Liver (tissue), 9 donors: ENCODE data around the gene PDLIM5. TPM values are rescaled to one million over a fixed set of nuclear protein-coding genes. Genes with fewer than 3 reads are reported as not detected.

Experiments used
- DNase-seq: peaks from one replicate; pipeline ENCODE4 v3.0.0-alpha.2; 2017; ENCODE audit warnings: low spot score
- H3K27ac ChIP-seq, 2 donors: one replicate each; pipeline ENCODE4 v1.7.0; 2013; ENCODE audit warnings: inconsistent platforms in 2 of 2, low read length in 2 of 2, control low read depth in 1 of 2, low read depth in 1 of 2, mild to moderate bottlenecking in 1 of 2
- H3K27me3 ChIP-seq, 4 donors: one replicate each; pipeline versions ENCODE4 v1.6.1 to v1.7.0; 2013; ENCODE audit warnings: low read length in 3 of 4, inconsistent platforms in 1 of 4, mild to moderate bottlenecking in 1 of 4, moderate library complexity in 1 of 4; ENCODE audit not compliant: control insufficient read depth in 4 of 4, insufficient read depth in 4 of 4
- H3K36me3 ChIP-seq, 4 donors: one replicate each; pipeline versions ENCODE4 v1.6.1 to v1.7.0; 2013; ENCODE audit warnings: low read length in 3 of 4, mild to moderate bottlenecking in 3 of 4, low read depth in 1 of 4, moderate library complexity in 1 of 4; ENCODE audit not compliant: control insufficient read depth in 4 of 4, insufficient read depth in 3 of 4
- H3K4me1 ChIP-seq, 4 donors: one replicate each; pipeline versions ENCODE4 v1.6.1 to v1.7.0; 2013; ENCODE audit warnings: low read length in 3 of 4, mild to moderate bottlenecking in 3 of 4, moderate library complexity in 1 of 4; ENCODE audit not compliant: control insufficient read depth in 4 of 4, insufficient read depth in 4 of 4
- H3K4me3 ChIP-seq, 3 donors: one replicate each; pipeline versions ENCODE4 v1.6.1 to v1.7.0; 2013; ENCODE audit warnings: low read length in 3 of 3, control low read depth in 1 of 3, low read depth in 1 of 3, mild to moderate bottlenecking in 1 of 3
- H3K9ac ChIP-seq, 2 donors: one replicate each; pipeline ENCODE4 v1.7.0; 2013; ENCODE audit warnings: low read length in 2 of 2, mild to moderate bottlenecking in 2 of 2, moderate library complexity in 2 of 2, control low read depth in 1 of 2, low read depth in 1 of 2
- H3K9me3 ChIP-seq, 4 donors: one replicate each; pipeline versions ENCODE4 v1.6.1 to v1.7.0; 2013; ENCODE audit warnings: low read length in 3 of 4; ENCODE audit not compliant: control insufficient read depth in 4 of 4
- ATF3 ChIP-seq: IDR thresholded peaks from 2 replicates; pipeline ENCODE4 v1.6.1; 2016; ENCODE audit warnings: antibody characterized with exemption
- EGR1 ChIP-seq, 2 donors: IDR thresholded peaks; 2 replicates each; pipeline ENCODE4 v1.6.1; 2016 to 2018; ENCODE audit warnings: antibody characterized with exemption in 2 of 2, low read depth in 2 of 2
- FOXA1 ChIP-seq: IDR thresholded peaks from 2 replicates; pipeline ENCODE4 v1.6.1; 2016; ENCODE audit warnings: antibody characterized with exemption
- FOXA2 ChIP-seq: IDR thresholded peaks from 2 replicates; pipeline ENCODE4 v1.6.1; 2016; ENCODE audit warnings: antibody characterized with exemption
- GABPA ChIP-seq, 2 donors: IDR thresholded peaks in 1 of 2; conservative IDR thresholded peaks in 1 of 2; 2 replicates each; pipeline ENCODE4 v1.6.1; 2016; ENCODE audit warnings: antibody characterized with exemption in 2 of 2, mild to moderate bottlenecking in 1 of 2, moderate library complexity in 1 of 2
- HNF4A ChIP-seq, 2 donors: conservative IDR thresholded peaks; 2 replicates each; pipeline ENCODE4 v1.6.1; 2016; ENCODE audit warnings: antibody characterized with exemption in 2 of 2, mild to moderate bottlenecking in 2 of 2
- HNF4G ChIP-seq: IDR thresholded peaks from 2 replicates; pipeline ENCODE4 v1.6.1; 2016; ENCODE audit warnings: antibody characterized with exemption
- JUND ChIP-seq, 2 donors: IDR thresholded peaks; 2 replicates each; pipeline ENCODE4 v1.6.1; 2016; ENCODE audit warnings: antibody characterized with exemption in 2 of 2
- MAX ChIP-seq: IDR thresholded peaks from 2 replicates; pipeline ENCODE4 v1.6.1; 2016; ENCODE audit warnings: antibody characterized with exemption
- NR2F2 ChIP-seq: IDR thresholded peaks from 2 replicates; pipeline ENCODE4 v1.6.1; 2016; ENCODE audit warnings: antibody characterized with exemption
- RAD21 ChIP-seq, 2 donors: IDR thresholded peaks; 2 replicates each; pipeline ENCODE4 v1.6.1; 2016; ENCODE audit warnings: antibody characterized with exemption in 2 of 2, mild to moderate bottlenecking in 2 of 2
- REST ChIP-seq: IDR thresholded peaks from 2 replicates; pipeline ENCODE4 v1.6.1; 2016; ENCODE audit warnings: antibody characterized with exemption, mild to moderate bottlenecking
- RXRA ChIP-seq, 2 donors: IDR thresholded peaks; 2 replicates each; pipeline ENCODE4 v1.6.1; 2017 to 2018; ENCODE audit warnings: antibody characterized with exemption in 2 of 2, mild to moderate bottlenecking in 1 of 2
- SP1 ChIP-seq: IDR thresholded peaks from 2 replicates; pipeline ENCODE4 v1.6.1; 2018; ENCODE audit warnings: antibody characterized with exemption, mild to moderate bottlenecking
- TAF1 ChIP-seq: conservative IDR thresholded peaks from 2 replicates; pipeline ENCODE4 v1.6.1; 2016; ENCODE audit warnings: antibody characterized with exemption, mild to moderate bottlenecking
- YY1 ChIP-seq: IDR thresholded peaks from 2 replicates; pipeline ENCODE4 v1.6.1; 2016; ENCODE audit warnings: antibody characterized with exemption, mild to moderate bottlenecking
- ZBTB33 ChIP-seq: IDR thresholded peaks from 2 replicates; pipeline ENCODE4 v1.6.1; 2016; ENCODE audit warnings: antibody characterized with exemption
- WGBS: extraction: QIAGEN DNeasy Blood & Tissue Kit; methylation state at CpG from one replicate; pipeline ENCODE4 v1.1.7; 2013; 5-methylcytosine and 5-hydroxymethylcytosine counted together
- polyA plus RNA-seq, 2 donors: library from polyadenylated mRNA; stranded (reverse) in 1 of 2; unstranded in 1 of 2; fragments of 200-250 nt in 1 of 2; fragments of >200 nt in 1 of 2; fragmentation: Nextera tagmentation in 1 of 2; extraction: Ambion mirVana in 1 of 2; gene quantifications; one replicate each; pipeline versions ENCODE4 v1.2.1 to v1.2.3, GENCODE V29; 2013 to 2015
- total RNA-seq, 2 donors: library from RNA; depleted of rRNA; stranded (reverse); fragments of >200 nt; gene quantifications; one replicate each; pipeline ENCODE4 v1.2.3, GENCODE V29; 2014
- TF ChIP-seq, protein P1 (sequence below): fragments of 150-350 bp; IDR thresholded peaks from 2 replicates; pipeline ENCODE4 v1.5.1; 2017; ENCODE audit warnings: improper control_type of control experiment, low read depth, low read length; ENCODE audit not compliant: missing input control
- donor health status: healthy.
- donor health status: healthy.
- donor health status: healthy.
- donor health status: healthy.
- donor health status: healthy.

Gene PDLIM5
- total and polyA plus RNA-seq, 4 donors: 19.1 to 114 (median 67.8) TPM

DNA sequence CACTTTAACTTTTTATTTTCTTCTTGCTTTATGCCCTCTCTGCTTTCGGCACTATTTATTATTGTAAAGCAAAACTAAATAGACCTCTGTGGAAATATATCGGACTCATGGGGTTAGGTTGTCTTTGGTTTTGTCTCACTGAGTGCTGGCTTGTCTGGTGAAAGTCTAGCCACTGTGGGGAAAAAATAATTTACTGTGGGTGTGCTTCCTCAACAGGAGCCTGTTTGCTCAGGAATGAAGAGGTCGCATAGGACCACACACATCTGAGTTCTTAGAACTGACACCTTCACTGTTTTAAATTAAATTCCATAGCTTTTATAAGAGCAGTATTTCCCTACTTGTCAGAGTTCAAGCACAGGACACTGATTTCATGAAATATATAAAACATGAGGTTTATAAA lies 203.0 kb downstream of the PDLIM5 start:
- Histone ChIP-seq H3K27ac (no peak overlapping the region), H3K4me3 (no peak overlapping the region), H3K9me3 (no peaks in the 10 kb centered on the region), H3K36me3 (peaks cover 4 to 28% (median 16%) of the 10 kb centered on the region in 4 donors), H3K9ac (no peak overlapping the region), H3K4me1 (peaks cover 0 to 22% (median 6%) of the 10 kb centered on the region in 4 donors), H3K27me3 (no peaks in the 10 kb centered on the region)
- DNase-seq: no peak
- WGBS: 95% methylated on average over 3 of the region's 3 CpGs
- TF ChIP-seq FOXA2: no peak
- TF ChIP-seq RAD21 (IDR thresholded peaks at IDR 0.05): no peak
- TF ChIP-seq JUND (IDR thresholded peaks at IDR 0.05): no peak
- no peak for TF ChIP-seq SP1
- no peak for TF ChIP-seq ATF3
- no peak for TF ChIP-seq NR2F2
- no peak for TF ChIP-seq HNF4A (conservative IDR thresholded peaks at IDR 0.05)
- no peak for TF ChIP-seq YY1
- TF ChIP-seq, protein P1, sequence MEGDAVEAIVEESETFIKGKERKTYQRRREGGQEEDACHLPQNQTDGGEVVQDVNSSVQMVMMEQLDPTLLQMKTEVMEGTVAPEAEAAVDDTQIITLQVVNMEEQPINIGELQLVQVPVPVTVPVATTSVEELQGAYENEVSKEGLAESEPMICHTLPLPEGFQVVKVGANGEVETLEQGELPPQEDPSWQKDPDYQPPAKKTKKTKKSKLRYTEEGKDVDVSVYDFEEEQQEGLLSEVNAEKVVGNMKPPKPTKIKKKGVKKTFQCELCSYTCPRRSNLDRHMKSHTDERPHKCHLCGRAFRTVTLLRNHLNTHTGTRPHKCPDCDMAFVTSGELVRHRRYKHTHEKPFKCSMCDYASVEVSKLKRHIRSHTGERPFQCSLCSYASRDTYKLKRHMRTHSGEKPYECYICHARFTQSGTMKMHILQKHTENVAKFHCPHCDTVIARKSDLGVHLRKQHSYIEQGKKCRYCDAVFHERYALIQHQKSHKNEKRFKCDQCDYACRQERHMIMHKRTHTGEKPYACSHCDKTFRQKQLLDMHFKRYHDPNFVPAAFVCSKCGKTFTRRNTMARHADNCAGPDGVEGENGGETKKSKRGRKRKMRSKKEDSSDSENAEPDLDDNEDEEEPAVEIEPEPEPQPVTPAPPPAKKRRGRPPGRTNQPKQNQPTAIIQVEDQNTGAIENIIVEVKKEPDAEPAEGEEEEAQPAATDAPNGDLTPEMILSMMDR: no peak
- TF ChIP-seq REST: no peak
- no peak for TF ChIP-seq HNF4G
- TF ChIP-seq GABPA (IDR thresholded peaks at IDR 0.05 in 1 of 2, conservative IDR thresholded peaks at IDR 0.05 in 1 of 2): no peak
- no peak for TF ChIP-seq FOXA1
- no peak for TF ChIP-seq RXRA (IDR thresholded peaks at IDR 0.05)
- no peak for TF ChIP-seq ZBTB33
- no peak for TF ChIP-seq TAF1

DNA sequence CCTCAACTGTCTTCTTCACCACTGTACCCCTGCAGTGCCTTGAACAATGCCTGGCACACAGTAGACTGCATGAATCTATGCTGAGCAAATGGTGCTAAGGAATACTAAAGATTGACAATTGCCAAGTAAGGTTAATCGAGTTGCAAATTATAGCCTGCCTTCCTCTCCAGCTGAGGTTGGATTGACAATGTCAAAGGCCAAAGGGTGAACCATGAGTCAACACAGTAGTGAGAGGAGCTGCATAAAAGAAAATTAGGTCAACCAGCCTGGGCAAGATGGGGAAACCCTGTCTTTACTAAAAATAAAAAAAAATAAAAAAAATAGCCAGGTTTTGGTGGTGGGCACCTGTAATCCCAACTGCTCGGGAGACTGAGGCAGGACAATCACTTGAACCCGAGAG lies 208.9 kb downstream of the PDLIM5 start:
- WGBS: 62% methylated on average over 3 of the region's 3 CpGs
- Histone ChIP-seq H3K9me3 (no peaks in the 10 kb centered on the region), H3K27me3 (no peaks in the 10 kb centered on the region), H3K4me3 (no peak overlapping the region), H3K27ac (no peak overlapping the region), H3K4me1 (peaks cover 0 to 7% (median 4%) of the 10 kb centered on the region in 4 donors), H3K36me3 (peaks cover 7 to 28% (median 19%) of the 10 kb centered on the region in 4 donors), H3K9ac (no peak overlapping the region)
- no peak for DNase-seq
- TF ChIP-seq GABPA (IDR thresholded peaks at IDR 0.05 in 1 of 2, conservative IDR thresholded peaks at IDR 0.05 in 1 of 2): no peak
- peak; percentile 73 for TF ChIP-seq SP1
- no peak for TF ChIP-seq EGR1 (IDR thresholded peaks at IDR 0.05; ENCODE audit: low read depth in 2 of 2)
- no peak for TF ChIP-seq YY1
- TF ChIP-seq TAF1: no peak
- no peak for TF ChIP-seq ZBTB33
- peak; percentile 56 for TF ChIP-seq FOXA2
- TF ChIP-seq, protein P1: no peak
- TF ChIP-seq HNF4G: peak; percentile 38
- TF ChIP-seq MAX: no peak
- TF ChIP-seq NR2F2: peak; percentile 97
- TF ChIP-seq HNF4A (conservative IDR thresholded peaks at IDR 0.05): peak; percentile 67 to 80
